EH (cell line): ENCODE measurements around the gene MAD1L1.

Source experiments
- DNase-seq: peaks from one replicate; pipeline ENCODE4 v3.0.0-alpha.2; 2015; ENCODE audit warnings: low read depth

The MAD1L1 gene

GRCh38 chr7:2232766-2233520, at the start of gene MAD1L1:
TSS of gene MAD1L1 (minus strand) at chr7:2232945. CDS start at chr7:2230133, 2,812 bp downstream.
- DNase-seq: peak; percentile 91

DNA sequence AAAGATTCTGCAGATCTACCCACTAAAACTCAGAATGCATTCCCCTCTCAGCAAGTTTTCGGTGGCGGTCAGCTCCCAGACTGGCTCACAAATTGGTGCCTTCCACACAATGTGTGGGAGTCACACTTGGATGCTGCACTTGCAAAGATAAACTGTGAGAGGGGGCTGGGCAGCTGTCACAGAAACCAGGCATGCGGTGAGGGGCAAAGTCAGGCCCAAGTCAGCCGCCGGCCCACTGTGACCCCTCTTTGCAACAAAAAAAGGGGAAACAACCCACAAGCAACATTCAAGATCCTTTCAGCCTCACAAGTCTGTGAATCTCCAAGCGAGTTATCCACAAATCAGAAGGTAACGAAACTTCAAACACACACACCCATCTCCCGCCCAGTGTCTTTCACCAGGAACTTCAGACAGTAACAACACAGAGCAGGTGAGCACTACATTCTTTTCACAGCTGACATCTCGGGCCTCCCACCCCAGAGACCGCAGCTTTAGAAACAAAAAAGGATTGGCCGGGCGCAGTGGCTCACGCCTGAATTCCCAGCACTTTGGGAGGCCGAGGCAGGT, 49.5 kb upstream of the MAD1L1 start:
- DNase-seq: no peak

- DNase-seq: peak; percentile 32
Measured at GRCh38 chr7:2281541-2281940, 48.8 kb upstream of the MAD1L1 start.

GRCh38 chr7:2280424-2280823, 47.7 kb upstream of the MAD1L1 start:
- no peak for DNase-seq

GRCh38 chr7:2279896-2280295, 47.2 kb upstream of the MAD1L1 start:
- DNase-seq: no peak

DNA sequence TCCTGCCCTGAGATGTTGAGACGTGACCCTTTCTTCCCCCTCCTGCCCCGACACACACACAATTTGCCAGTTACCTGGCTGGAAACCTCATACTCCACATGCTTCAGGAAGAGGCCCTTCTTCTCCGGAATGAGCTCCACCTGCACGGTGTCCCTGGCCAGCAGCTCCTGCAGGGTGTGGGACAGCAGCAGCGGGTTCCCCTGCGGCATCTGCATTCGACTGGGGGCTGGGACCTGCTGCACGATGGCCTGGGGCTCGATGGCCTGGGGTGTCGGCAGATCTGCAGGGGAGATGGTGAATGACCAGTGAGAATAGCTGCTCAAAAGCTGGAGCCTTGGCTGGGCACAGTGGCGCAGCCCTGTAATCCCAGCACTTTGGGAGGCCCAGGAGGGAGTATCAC, 45.3 kb upstream of the MAD1L1 start:
- DNase-seq: no peak

DNA sequence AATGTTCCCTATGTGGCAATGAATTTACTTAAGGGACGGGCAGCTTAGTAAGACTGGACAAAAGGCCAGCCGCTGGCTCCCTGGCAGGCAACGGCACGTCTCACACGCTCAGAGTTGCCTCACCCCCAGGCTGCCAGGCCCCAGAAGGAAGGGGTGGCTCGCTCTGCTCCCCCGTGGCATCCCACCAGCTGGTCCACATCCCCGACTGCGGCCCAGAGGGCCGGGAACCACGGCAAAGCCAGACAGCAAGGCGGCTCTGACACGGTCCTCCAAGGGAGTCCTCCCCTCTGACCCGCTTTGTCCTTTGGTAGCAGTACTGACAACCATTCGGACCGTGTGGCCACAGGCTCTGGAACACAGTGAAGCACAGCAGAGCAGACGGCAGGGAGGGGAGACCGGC, 43.4 kb upstream of the MAD1L1 start:
- DNase-seq: no peak

DNA sequence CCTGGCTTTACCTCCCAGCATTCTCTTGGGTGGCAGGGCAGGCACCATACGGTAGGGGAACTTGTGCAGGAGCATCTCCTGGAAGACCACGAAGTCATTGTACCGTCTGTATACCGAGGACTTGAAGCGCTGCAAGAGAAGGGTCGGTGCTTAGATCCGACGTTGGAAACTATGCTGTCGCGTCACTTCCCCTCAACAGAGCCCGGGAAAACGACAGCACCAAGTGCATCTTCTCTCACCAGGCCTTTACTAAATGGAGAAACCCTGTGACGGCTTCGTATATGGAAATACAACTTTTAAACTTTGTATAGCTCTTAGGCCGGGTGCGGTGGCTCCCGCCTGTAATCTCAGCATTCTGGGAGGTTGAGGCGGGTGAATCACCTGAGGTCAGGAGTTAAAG, 42.4 kb upstream of the MAD1L1 start:
- DNase-seq: no peak

DNA sequence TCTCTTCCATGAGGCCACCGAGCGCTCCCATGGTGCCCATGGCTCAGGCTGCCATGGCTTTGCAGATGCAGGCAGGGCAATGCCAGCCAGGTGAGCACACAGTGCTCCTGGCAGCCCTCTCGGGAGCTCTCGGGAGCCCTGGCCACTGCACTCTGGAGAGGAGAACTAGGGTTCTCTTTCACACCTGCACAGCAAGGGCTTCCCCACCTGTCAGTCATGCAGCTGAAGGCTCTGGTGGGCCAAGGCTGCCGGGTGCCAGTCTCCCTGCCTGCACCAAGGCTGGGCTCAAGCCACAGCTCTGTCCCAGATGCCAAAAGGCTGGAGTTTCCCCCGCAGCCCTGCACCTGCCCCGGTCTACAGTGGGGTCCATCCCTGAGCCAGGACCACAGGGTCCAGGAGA, 41.9 kb upstream of the MAD1L1 start:
- no peak for DNase-seq

DNA sequence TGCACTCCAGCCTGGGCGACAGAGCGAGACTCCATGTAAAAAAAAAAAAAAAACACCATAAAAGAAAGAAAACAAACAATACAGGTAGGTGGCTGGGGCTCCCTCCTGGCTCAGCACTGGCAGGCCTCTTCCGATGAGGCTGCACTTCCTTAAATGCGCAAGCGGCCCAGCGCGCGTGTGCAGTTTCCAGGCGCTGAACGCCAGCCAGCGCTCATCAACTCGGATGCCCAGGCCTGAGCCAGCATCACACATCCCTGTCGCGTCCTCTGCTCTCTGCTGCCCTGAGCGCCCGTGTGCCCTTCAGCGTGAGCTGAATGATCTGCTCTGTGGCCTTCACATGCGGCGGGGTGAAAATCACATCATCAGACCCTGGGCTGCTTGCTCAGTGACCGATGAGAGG, 41.1 kb upstream of the MAD1L1 start:
- no peak for DNase-seq

- no peak for DNase-seq
Measured at GRCh38 chr7:2272031-2272430, 39.3 kb upstream of the MAD1L1 start.

DNA sequence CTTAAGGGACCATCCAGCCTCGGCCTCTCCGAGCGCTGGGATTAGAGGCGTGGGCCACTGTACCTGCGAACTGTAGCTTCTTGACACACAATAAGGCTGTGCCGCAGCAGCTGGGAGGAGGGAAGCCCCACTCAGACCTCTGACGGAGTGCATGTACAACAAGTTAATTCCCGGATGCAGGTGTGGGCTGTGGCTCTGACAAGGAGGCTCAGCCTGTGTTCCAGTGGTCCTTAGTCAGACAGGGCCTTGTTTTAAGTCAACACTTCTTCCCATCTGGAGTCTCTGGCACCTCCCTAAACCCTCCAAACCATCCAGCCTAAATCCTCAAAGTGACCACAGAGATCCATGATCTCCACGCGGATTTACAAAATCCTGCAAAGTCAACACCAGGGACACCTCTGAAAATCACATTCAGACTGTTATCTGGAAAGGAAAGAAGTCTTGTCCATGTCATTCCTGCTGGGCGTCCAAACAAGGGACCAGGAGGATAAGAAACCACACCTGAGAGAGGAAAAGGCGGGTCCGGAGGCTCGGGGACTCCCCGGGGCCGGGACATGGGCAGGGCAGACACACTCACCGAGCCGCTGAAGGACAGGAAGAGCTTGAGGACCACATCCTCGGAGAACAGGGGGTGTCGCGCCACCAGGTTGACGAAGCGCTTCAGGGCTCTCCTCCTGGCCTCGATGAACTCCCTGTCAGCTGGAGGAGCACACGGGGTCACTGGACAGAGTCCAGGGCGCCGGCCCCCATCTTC, 38.7 kb upstream of the MAD1L1 start:
- no peak for DNase-seq

- no peak for DNase-seq
Measured at GRCh38 chr7:2270495-2270894, 37.8 kb upstream of the MAD1L1 start.

DNA sequence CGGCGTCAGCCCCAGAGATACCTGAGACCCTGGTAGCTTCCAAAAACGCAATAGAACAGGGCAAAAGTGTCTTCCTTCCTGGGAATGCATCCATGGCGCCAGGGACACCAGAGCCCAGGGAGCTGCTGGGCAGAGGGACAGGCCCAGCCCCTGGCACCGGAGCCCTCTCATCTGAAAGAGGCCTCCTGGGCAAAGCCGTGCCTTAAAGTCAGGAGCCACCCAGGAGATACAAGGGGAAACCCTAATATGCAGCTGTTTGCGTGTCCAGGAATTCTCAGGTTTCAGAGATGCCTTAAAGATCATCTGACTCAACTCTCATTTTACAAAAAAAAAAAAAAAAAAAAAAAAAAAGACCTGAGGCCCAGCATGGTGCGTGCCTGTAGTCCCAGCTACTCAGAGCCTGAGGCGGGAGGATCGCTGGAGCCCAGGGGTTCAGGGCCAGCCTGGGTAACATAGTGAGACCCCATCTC, 37.3 kb upstream of the MAD1L1 start:
- peak; percentile 50 for DNase-seq

DNA sequence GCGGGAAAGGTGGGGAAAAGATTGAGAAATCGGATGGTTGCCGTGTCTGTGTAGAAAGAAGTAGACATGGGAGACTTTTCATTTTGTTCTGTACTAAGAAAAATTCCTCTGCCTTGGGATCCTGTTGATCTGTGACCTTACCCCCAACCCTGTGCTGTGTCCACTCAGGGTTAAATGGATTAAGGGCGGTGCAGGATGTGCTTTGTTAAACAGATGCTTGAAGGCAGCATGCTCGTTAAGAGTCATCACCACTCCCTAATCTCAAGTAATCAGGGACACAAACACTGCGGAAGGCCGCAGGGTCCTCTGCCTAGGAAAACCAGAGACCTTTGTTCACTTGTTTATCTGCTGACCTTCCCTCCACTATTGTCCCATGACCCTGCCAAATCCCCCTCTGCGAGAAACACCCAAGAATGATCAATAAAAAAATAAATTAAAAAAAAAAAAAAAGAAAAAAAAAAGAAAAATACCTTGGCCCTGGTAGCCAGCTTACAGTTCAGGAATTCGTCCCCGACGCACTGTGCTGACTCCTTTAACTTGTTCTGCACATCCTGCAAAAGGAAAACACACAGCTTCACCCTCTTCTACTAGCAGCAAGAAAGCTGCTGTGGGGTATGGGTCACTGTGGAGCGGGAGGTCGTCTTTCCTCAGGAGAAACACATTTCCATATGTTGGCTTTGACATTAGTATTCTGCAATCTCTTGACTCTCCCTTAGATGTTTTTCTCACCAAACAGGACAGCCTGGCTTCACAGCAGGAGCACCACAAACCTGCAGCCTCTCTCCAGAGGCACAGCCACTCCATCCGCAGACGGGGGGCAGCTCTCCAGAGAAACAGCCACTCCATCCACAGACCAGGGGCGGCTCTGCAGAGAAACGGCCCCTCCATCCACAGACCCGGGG, 36.6 kb upstream of the MAD1L1 start:
- DNase-seq: peak; percentile 63

GRCh38 chr7:2266911-2267310, 34.2 kb upstream of the MAD1L1 start:
- DNase-seq: peak; percentile 83

DNA sequence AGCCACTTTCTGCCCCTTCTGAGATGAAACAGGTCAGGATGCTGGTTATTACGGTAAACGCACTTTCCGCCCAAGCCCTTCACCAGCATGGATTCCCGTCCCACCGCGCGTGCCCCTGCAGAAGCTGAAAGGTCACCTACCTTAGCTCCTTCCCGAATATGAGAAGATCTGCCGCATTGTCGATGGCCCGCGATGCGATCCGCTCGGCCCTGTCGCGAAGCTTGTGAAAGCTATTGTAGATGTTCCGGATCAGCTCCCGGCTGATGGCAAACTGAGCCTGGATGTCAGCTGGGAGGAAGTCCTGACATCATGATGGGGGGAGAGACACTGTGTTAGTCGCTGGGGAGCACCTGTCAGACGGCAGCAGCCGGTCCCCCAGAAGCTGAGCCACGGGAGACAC, 31.4 kb upstream of the MAD1L1 start:
- no peak for DNase-seq

DNA sequence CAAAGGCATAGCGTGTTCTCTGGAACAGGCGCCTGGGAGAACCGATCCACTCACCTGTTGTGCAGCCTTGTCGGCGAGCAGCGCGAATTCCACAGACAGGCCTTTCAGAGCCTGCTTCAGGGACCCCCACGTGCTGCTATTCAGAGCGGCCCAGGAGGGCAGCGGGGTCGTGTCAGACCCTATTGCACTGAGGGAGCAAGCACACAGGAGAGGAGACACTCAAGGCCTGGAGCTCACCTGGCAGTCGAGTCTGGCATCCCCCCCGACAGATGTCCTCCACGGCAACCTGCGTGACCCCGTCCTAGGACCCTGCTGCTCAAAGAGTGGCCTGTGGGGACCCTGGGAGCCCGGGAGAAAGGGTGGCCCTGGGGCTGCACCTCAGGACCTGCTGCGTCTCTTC, 30.4 kb upstream of the MAD1L1 start:
- no peak for DNase-seq

DNA sequence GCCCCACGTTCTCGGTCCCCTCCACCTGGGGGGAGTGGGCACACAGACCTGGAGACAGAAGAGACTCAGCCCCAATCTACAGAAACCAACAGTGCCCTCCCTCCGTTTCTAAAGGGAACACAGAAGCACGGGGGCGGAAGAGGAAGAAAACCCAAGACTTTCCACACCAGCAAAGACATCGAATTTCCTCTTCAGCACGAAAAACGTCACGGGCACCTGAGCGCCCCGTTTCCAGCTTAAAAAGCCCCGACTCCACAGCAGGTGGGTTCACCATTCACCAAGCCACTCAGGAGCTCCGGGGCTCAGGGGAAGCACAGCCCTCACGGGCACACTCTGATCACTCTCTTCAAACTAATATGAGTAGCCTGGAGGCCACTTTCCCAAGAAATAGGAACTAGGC, 28.9 kb upstream of the MAD1L1 start:
- DNase-seq: no peak

DNA sequence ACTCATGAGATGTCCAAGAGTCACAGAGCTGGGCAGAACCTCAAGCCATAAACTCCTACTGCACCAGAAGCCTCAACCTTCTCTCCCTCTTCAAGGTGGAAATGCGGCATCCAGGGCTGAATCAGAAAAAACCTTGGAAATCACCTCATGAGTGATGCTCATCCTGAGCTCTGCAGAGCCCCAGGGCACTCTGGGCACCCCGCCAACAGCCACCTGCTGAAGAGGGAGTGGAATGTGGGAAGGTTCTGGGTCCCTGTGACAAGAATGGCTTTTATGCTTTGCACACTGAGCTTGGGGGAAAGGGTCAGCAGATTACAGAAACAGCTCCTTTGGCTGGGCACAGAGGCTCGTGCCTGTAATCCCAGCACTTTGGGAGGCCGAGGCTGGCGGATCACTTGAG, 28.1 kb upstream of the MAD1L1 start:
- DNase-seq: peak; percentile 26

GRCh38 chr7:2259480-2259879, 26.7 kb upstream of the MAD1L1 start:
- no peak for DNase-seq
